HG03378 (cell line): ENCODE results near the gene GRID1.
"Not testable (repeated sequence)": the region's sequence is repeated elsewhere in the genome, so short reads cannot be mapped to it uniquely, and the experiment has no call there.

Experiments
- ATAC-seq: cut with Tn5 transposase; IDR thresholded peaks from one replicate; pipeline ENCODE4 v1.9.1; 2021; ENCODE audit warnings: mild to moderate bottlenecking, moderate library complexity; ENCODE audit not compliant: unreplicated experiment

The GRID1 gene

GRCh38 chr10:85863301-85864172 is 503.1 kb downstream of the GRID1 start:
- ATAC-seq: no peak

- ATAC-seq: no peak
Measured at GRCh38 chr10:85862771-85863170, 503.8 kb downstream of the GRID1 start.

- ATAC-seq: no peak
Measured at GRCh38 chr10:85861513-85862197, 504.9 kb downstream of the GRID1 start.

GRCh38 chr10:85859859-85860258 is 506.7 kb downstream of the GRID1 start:
- ATAC-seq: no peak

- no peak for ATAC-seq
Measured at GRCh38 chr10:85858776-85859515, 507.6 kb downstream of the GRID1 start.

- no peak for ATAC-seq
Measured at GRCh38 chr10:85857791-85858190, 508.8 kb downstream of the GRID1 start.

GRCh38 chr10:85857305-85857704 is 509.3 kb downstream of the GRID1 start:
- ATAC-seq: no peak

GRCh38 chr10:85851934-85852333 is 514.7 kb downstream of the GRID1 start:
- no peak for ATAC-seq

GRCh38 chr10:85851325-85851724 is 515.3 kb downstream of the GRID1 start:
- ATAC-seq: no peak

- ATAC-seq: no peak
Measured at GRCh38 chr10:85850736-85851135, 515.9 kb downstream of the GRID1 start.

- no peak for ATAC-seq
Measured at GRCh38 chr10:85849315-85849714, 517.3 kb downstream of the GRID1 start.

GRCh38 chr10:85848756-85849155 is 517.8 kb downstream of the GRID1 start:
- ATAC-seq: no peak

GRCh38 chr10:85847085-85847484 is 519.5 kb downstream of the GRID1 start:
- no peak for ATAC-seq

GRCh38 chr10:85838660-85839059 is 527.9 kb downstream of the GRID1 start:
- not testable (repeated sequence) for ATAC-seq

GRCh38 chr10:85832988-85833387 is 533.6 kb downstream of the GRID1 start:
- no peak for ATAC-seq

GRCh38 chr10:85831422-85831821 is 535.2 kb downstream of the GRID1 start:
- no peak for ATAC-seq

GRCh38 chr10:85826377-85826776 is 540.2 kb downstream of the GRID1 start:
- no peak for ATAC-seq

- no peak for ATAC-seq
Measured at GRCh38 chr10:85811405-85811804, 555.2 kb downstream of the GRID1 start.

- no peak for ATAC-seq
Measured at GRCh38 chr10:85810674-85811073, 555.9 kb downstream of the GRID1 start.

- no peak for ATAC-seq
Measured at GRCh38 chr10:85795460-85795859, 571.1 kb downstream of the GRID1 start.

- no peak for ATAC-seq
Measured at GRCh38 chr10:85794553-85794952, 572.0 kb downstream of the GRID1 start.

- ATAC-seq: no peak
Measured at GRCh38 chr10:85792533-85792858, 574.1 kb downstream of the GRID1 start.
